GM12878 (cell line): Measurements from ENCODE around the gene CGB2.

ENCODE experiments used
- CBFB ChIP-seq: IDR thresholded peaks from 2 replicates; pipeline ENCODE4 v1.6.1; 2016; ENCODE audit warnings: antibody characterized with exemption, low read depth
- CEBPB ChIP-seq, 2 experiments: fragments of 150-350 bp in 1 of 2; IDR thresholded peaks; 2 replicates each; pipeline ENCODE4 v1.6.1; 2012 to 2014; ENCODE audit warnings: low read depth in 2 of 2, low read length in 2 of 2, borderline replicate concordance in 1 of 2, inconsistent platforms in 1 of 2
- CHD4 ChIP-seq: fragments of 200-600 bp; sonication (generic); IDR thresholded peaks from 2 replicates; pipeline ENCODE4 v1.6.1; 2016; ENCODE audit warnings: mild to moderate bottlenecking
- JUND ChIP-seq: IDR thresholded peaks from 2 replicates; pipeline ENCODE4 v1.6.1; 2012; ENCODE audit warnings: low read depth, mild to moderate bottlenecking, low read length, improper control_type of control experiment, moderate library complexity
- MTA3 ChIP-seq: IDR thresholded peaks from 2 replicates; pipeline ENCODE4 v1.6.1; 2012; ENCODE audit warnings: low read length, inconsistent platforms, borderline replicate concordance
- MXI1 ChIP-seq: fragments of 150-350 bp; IDR thresholded peaks from 2 replicates; pipeline ENCODE4 v1.6.1; 2011; ENCODE audit warnings: low read depth, mild to moderate bottlenecking, inconsistent platforms, low read length, improper control_type of control experiment
- NFYB ChIP-seq: IDR thresholded peaks from 2 replicates; pipeline ENCODE4 v1.6.1; 2011; ENCODE audit warnings: low read depth, mild to moderate bottlenecking, low read length, improper control_type of control experiment, moderate library complexity; ENCODE audit not compliant: insufficient read depth
- POLR2A ChIP-seq: IDR thresholded peaks from 2 replicates; pipeline ENCODE4 v1.6.1; 2011; ENCODE audit warnings: low read depth, mild to moderate bottlenecking, low read length
- RCOR1 ChIP-seq: conservative IDR thresholded peaks from 2 replicates; pipeline ENCODE4 v1.6.1; 2012; ENCODE audit warnings: low read depth, low read length, improper control_type of control experiment
- TBL1XR1 ChIP-seq: IDR thresholded peaks from 2 replicates; pipeline ENCODE4 v1.6.1; 2012; ENCODE audit warnings: low read depth, low read length, improper control_type of control experiment
- YY1 ChIP-seq: IDR thresholded peaks from 2 replicates; pipeline ENCODE4 v1.6.1; 2011; ENCODE audit warnings: low read depth, mild to moderate bottlenecking, low read length
- TF ChIP-seq, protein P1 (sequence below): IDR thresholded peaks from 2 replicates; pipeline ENCODE4 v1.6.1; 2011; ENCODE audit warnings: low read depth, mild to moderate bottlenecking, low read length, moderate library complexity, borderline replicate concordance; ENCODE audit errors: extremely low read depth
- TF ChIP-seq, protein P2 (sequence below), 3 experiments: IDR thresholded peaks in 2 of 3; conservative IDR thresholded peaks in 1 of 3; 2 replicates each; pipeline ENCODE4 v1.5.1; 2011; ENCODE audit warnings: low read depth in 3 of 3, low read length in 3 of 3, mild to moderate bottlenecking in 3 of 3, control low read depth in 2 of 3, moderate library complexity in 2 of 3, inconsistent platforms in 1 of 3, mixed read lengths in 1 of 3; ENCODE audit not compliant: control insufficient read depth in 2 of 3, insufficient read depth in 1 of 3; ENCODE audit errors: extremely low read depth in 1 of 3
- TF ChIP-seq, protein P3 (sequence below): fragments of 450-650 bp; IDR thresholded peaks from 2 replicates; pipeline ENCODE4 v1.6.1; 2017; ENCODE audit warnings: mild to moderate bottlenecking, moderate library complexity

DNA sequence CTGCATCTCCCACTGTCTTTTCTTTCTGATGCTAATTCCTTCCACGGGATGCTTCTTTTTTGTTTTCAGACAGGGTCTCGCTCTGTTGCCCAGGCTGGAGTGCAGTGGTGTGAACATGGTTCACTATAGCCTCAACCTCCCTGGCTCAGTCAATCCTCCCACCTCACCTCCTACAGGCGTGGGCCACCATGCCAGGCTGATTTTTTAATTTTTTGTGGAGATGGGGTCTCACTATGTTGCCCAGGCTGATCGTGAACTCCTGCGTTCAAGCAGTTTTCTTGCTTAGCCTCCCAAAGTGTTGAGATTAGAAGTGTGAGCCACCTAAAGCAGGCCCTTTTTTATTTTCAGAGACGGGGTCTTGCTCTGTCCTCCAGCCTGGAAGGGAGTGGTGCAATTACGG, 43.4 kb upstream of the CGB2 start:
- TF ChIP-seq, protein P1, sequence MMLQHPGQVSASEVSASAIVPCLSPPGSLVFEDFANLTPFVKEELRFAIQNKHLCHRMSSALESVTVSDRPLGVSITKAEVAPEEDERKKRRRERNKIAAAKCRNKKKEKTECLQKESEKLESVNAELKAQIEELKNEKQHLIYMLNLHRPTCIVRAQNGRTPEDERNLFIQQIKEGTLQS = no peak
- TF ChIP-seq TBL1XR1 = no peak
- no peak for TF ChIP-seq CEBPB (IDR thresholded peaks at IDR 0.05; ENCODE audit: borderline replicate concordance in 1 of 2, low read depth in 2 of 2, low read length in 2 of 2)
- no peak for TF ChIP-seq MXI1
- TF ChIP-seq, protein P2, sequence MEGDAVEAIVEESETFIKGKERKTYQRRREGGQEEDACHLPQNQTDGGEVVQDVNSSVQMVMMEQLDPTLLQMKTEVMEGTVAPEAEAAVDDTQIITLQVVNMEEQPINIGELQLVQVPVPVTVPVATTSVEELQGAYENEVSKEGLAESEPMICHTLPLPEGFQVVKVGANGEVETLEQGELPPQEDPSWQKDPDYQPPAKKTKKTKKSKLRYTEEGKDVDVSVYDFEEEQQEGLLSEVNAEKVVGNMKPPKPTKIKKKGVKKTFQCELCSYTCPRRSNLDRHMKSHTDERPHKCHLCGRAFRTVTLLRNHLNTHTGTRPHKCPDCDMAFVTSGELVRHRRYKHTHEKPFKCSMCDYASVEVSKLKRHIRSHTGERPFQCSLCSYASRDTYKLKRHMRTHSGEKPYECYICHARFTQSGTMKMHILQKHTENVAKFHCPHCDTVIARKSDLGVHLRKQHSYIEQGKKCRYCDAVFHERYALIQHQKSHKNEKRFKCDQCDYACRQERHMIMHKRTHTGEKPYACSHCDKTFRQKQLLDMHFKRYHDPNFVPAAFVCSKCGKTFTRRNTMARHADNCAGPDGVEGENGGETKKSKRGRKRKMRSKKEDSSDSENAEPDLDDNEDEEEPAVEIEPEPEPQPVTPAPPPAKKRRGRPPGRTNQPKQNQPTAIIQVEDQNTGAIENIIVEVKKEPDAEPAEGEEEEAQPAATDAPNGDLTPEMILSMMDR (IDR thresholded peaks at IDR 0.05 in 2 of 3, conservative IDR thresholded peaks at IDR 0.05 in 1 of 3; ENCODE audit: control insufficient read depth in 2 of 3, extremely low read depth in 1 of 3, insufficient read depth in 1 of 3, low read depth in 3 of 3, low read length in 3 of 3) = no peak
- TF ChIP-seq YY1 = no peak
- TF ChIP-seq POLR2A = no peak
- TF ChIP-seq, protein P3, sequence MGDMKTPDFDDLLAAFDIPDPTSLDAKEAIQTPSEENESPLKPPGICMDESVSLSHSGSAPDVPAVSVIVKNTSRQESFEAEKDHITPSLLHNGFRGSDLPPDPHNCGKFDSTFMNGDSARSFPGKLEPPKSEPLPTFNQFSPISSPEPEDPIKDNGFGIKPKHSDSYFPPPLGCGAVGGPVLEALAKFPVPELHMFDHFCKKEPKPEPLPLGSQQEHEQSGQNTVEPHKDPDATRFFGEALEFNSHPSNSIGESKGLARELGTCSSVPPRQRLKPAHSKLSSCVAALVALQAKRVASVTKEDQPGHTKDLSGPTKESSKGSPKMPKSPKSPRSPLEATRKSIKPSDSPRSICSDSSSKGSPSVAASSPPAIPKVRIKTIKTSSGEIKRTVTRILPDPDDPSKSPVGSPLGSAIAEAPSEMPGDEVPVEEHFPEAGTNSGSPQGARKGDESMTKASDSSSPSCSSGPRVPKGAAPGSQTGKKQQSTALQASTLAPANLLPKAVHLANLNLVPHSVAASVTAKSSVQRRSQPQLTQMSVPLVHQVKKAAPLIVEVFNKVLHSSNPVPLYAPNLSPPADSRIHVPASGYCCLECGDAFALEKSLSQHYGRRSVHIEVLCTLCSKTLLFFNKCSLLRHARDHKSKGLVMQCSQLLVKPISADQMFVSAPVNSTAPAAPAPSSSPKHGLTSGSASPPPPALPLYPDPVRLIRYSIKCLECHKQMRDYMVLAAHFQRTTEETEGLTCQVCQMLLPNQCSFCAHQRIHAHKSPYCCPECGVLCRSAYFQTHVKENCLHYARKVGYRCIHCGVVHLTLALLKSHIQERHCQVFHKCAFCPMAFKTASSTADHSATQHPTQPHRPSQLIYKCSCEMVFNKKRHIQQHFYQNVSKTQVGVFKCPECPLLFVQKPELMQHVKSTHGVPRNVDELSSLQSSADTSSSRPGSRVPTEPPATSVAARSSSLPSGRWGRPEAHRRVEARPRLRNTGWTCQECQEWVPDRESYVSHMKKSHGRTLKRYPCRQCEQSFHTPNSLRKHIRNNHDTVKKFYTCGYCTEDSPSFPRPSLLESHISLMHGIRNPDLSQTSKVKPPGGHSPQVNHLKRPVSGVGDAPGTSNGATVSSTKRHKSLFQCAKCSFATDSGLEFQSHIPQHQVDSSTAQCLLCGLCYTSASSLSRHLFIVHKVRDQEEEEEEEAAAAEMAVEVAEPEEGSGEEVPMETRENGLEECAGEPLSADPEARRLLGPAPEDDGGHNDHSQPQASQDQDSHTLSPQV = no peak
- no peak for TF ChIP-seq JUND
- TF ChIP-seq NFYB = no peak
- TF ChIP-seq RCOR1 = no peak
- TF ChIP-seq MTA3 = no peak
- no peak for TF ChIP-seq CBFB
- no peak for TF ChIP-seq CHD4
